SH-SY5Y (cell line): ENCODE results near the gene FCF1.

Experiments used
- GATA2 ChIP-seq: IDR thresholded peaks from 2 replicates; pipeline ENCODE4 v1.6.1; 2011; ENCODE audit warnings: mild to moderate bottlenecking, low read depth, low read length
- GATA3 ChIP-seq: IDR thresholded peaks from 2 replicates; pipeline ENCODE4 v1.6.1; 2011; ENCODE audit warnings: low read depth, mild to moderate bottlenecking, low read length, moderate library complexity

Gene FCF1

GRCh38 chr14:74685921-74686678 is 26.8 kb upstream of the FCF1 start:
- TF ChIP-seq GATA2 (no peak), GATA3 (no peak)

- no peak for TF ChIP-seq GATA2
- TF ChIP-seq GATA3 = no peak
Measured at GRCh38 chr14:74691456-74691855, 21.5 kb upstream of the FCF1 start.

GRCh38 chr14:74693191-74693590 is 19.8 kb upstream of the FCF1 start:
- no peak for TF ChIP-seq GATA2
- TF ChIP-seq GATA3 = no peak

GRCh38 chr14:74695406-74695805 is 17.5 kb upstream of the FCF1 start:
- no peak for TF ChIP-seq GATA3
- no peak for TF ChIP-seq GATA2

- TF ChIP-seq GATA2 (no peak), GATA3 (no peak)
Measured at GRCh38 chr14:74697011-74697410, 15.9 kb upstream of the FCF1 start.

- no peak for TF ChIP-seq GATA3
Measured at GRCh38 chr14:74697543-74697942, 15.4 kb upstream of the FCF1 start.

- TF ChIP-seq GATA3 = no peak
- TF ChIP-seq GATA2 = no peak
Measured at GRCh38 chr14:74697976-74698375, 15.0 kb upstream of the FCF1 start.

- no peak for TF ChIP-seq GATA3
Measured at GRCh38 chr14:74698465-74698864, 14.5 kb upstream of the FCF1 start.

GRCh38 chr14:74702293-74702692 is 10.7 kb upstream of the FCF1 start:
- TF ChIP-seq GATA2 (no peak), GATA3 (no peak)

GRCh38 chr14:74703043-74703442 is 9.9 kb upstream of the FCF1 start:
- no peak for TF ChIP-seq GATA2
- no peak for TF ChIP-seq GATA3

- no peak for TF ChIP-seq GATA2
- no peak for TF ChIP-seq GATA3
Measured at GRCh38 chr14:74704656-74705055, 8.3 kb upstream of the FCF1 start.

- TF ChIP-seq GATA2 (no peak), GATA3 (no peak)
Measured at GRCh38 chr14:74705613-74706500, 7.1 kb upstream of the FCF1 start.

GRCh38 chr14:74710480-74710879 is 2.5 kb upstream of the FCF1 start:
- no peak for TF ChIP-seq GATA3
- TF ChIP-seq GATA2 = no peak

GRCh38 chr14:74711651-74712050 is 1.3 kb upstream of the FCF1 start:
- no peak for TF ChIP-seq GATA2
- no peak for TF ChIP-seq GATA3

- no peak for TF ChIP-seq GATA3
- TF ChIP-seq GATA2 = no peak
Measured at GRCh38 chr14:74713395-74713735, 421 bp downstream of the FCF1 start.

GRCh38 chr14:74720526-74720925 is 7.6 kb downstream of the FCF1 start:
- TF ChIP-seq GATA3 (no peak), GATA2 (no peak)
